Hepatocyte (in vitro differentiated cells): ENCODE measurements around the gene SLC26A11.

Experiments used
- EZH2 ChIP-seq: fragments of 200-600 bp; sonication (generic); IDR thresholded peaks from 2 replicates; pipeline ENCODE4 v1.6.1; 2016; ENCODE audit warnings: antibody characterized with exemption, mild to moderate bottlenecking, borderline replicate concordance
- TF ChIP-seq, protein P1 (sequence below): fragments of 200-600 bp; sonication (generic); IDR thresholded peaks from 2 replicates; pipeline ENCODE4 v1.5.1; 2016; ENCODE audit warnings: antibody characterized with exemption, mild to moderate bottlenecking; ENCODE audit not compliant: poor library complexity

DNA sequence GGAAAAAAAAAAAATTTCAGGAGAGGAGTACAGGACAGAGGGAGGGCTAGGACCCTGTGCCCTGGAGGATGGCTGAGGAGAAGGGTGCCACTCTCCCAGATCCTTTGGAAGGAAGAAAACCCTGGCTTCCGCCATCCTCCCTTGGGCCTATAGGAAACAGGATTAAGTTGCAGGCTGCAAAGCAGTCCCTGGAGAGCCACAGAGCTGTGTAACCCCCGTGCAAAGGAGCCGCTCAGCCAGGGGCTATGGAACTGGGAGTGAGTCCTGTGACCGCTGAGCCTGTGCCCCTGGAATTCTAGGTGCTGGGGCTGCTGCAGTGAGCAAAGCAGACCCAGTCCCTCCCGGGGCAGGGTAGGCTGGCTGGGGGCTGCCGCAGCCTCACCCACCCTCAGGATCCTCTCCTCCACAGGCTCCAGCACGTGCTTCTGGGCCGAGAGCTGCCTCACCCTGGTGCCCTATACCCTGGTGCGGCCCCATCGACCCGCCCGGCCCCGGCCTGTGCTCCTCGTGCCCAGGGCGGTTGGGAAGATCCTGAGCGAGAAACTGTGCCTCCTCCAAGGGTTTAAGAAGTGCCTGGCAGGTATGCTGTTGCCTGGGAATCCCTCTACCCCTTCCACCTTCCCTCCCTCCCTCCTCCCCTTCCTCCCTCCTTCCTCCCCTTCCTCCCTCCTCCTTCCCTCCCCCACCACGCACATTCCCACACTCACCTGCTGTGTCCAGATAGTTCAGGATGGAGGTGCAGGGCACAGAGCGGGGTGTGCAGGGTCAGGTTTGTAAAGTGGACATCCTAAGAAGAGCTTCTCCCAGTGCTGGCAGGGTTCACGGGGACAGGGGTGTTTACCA lies 15.4 kb upstream of the SLC26A11 start:
- TF ChIP-seq, protein P1, sequence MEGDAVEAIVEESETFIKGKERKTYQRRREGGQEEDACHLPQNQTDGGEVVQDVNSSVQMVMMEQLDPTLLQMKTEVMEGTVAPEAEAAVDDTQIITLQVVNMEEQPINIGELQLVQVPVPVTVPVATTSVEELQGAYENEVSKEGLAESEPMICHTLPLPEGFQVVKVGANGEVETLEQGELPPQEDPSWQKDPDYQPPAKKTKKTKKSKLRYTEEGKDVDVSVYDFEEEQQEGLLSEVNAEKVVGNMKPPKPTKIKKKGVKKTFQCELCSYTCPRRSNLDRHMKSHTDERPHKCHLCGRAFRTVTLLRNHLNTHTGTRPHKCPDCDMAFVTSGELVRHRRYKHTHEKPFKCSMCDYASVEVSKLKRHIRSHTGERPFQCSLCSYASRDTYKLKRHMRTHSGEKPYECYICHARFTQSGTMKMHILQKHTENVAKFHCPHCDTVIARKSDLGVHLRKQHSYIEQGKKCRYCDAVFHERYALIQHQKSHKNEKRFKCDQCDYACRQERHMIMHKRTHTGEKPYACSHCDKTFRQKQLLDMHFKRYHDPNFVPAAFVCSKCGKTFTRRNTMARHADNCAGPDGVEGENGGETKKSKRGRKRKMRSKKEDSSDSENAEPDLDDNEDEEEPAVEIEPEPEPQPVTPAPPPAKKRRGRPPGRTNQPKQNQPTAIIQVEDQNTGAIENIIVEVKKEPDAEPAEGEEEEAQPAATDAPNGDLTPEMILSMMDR = no peak
- TF ChIP-seq EZH2 = no peak
